Ovary (tissue), 9 donors: ENCODE results near the gene QRICH2. TPM values are rescaled to one million over a fixed set of nuclear protein-coding genes. Genes with fewer than 3 reads are reported as not detected.

ENCODE experiments used
- DNase-seq, 5 donors: peaks; one replicate each; pipeline ENCODE4 v3.0.0-alpha.2; 2019 to 2020
- H3K27ac ChIP-seq, 2 donors: fragments of 200-600 bp; one replicate each; pipeline versions ENCODE4 v1.5.1 to v1.8.0; 2019 to 2022
- H3K27me3 ChIP-seq: fragments of 200-600 bp; one replicate; pipeline ENCODE4 v1.8.0; 2022
- H3K36me3 ChIP-seq: fragments of 200-600 bp; sonication (generic); one replicate; pipeline ENCODE4 v1.5.1; 2019
- H3K4me1 ChIP-seq: one replicate; pipeline ENCODE4 v1.8.1; 2013; ENCODE audit warnings: mild to moderate bottlenecking, moderate library complexity; ENCODE audit not compliant: insufficient read depth
- H3K4me3 ChIP-seq: fragments of 200-600 bp; sonication (generic); one replicate; pipeline ENCODE4 v1.5.1; 2017
- H3K9me3 ChIP-seq, 2 donors: fragments of 200-600 bp in 1 of 2; sonication (generic) in 1 of 2; one replicate each; pipeline versions ENCODE4 v1.5.1 to v1.8.1; 2013 to 2019; ENCODE audit warnings: mild to moderate bottlenecking in 1 of 2, moderate library complexity in 1 of 2
- CTCF ChIP-seq, 3 donors: fragments of 450-650 bp in 2 of 3; fragments of 200-600 bp in 1 of 3; IDR thresholded peaks; one replicate each; pipeline versions ENCODE4 v1.5.1 to v1.8.0; 2016 to 2022; ENCODE audit warnings: antibody characterized with exemption in 3 of 3, mild to moderate bottlenecking in 1 of 3
- EP300 ChIP-seq: sonication (generic); formaldehyde crosslinking; IDR thresholded peaks from one replicate; pipeline ENCODE4 v1.6.1; 2017; ENCODE audit warnings: antibody characterized with exemption
- POLR2A ChIP-seq: fragments of 450-650 bp; IDR thresholded peaks from one replicate; pipeline ENCODE4 v1.6.1; 2017; ENCODE audit warnings: antibody characterized with exemption, mild to moderate bottlenecking, moderate library complexity
- WGBS, 3 donors: extraction: QIAGEN DNeasy Blood & Tissue Kit in 1 of 3; methylation state at CpG; one replicate each; pipeline versions ENCODE4 v1.1.5 to v1.1.7; 2013 to 2017; 5-methylcytosine and 5-hydroxymethylcytosine counted together
- intact Hi-C, 4 donors: fragments of 100-400 bp; cut with DNase I; formaldehyde crosslinking; loops; one replicate each; pipeline versions ENCODE4 v1.11.0 to v1.15.1; 2022 to 2023
- polyA plus RNA-seq, 2 donors: library from polyadenylated mRNA; stranded (reverse); fragments of 200-250 nt in 1 of 2; fragments of 350-450 nt in 1 of 2; fragmentation: Illumina TruSeq in 1 of 2; extraction: RNeasy Lipid Tissue Mini Kit (QIAGEN cat#74804) in 1 of 2; gene quantifications; one replicate each; pipeline ENCODE4 v1.2.3, GENCODE V29; 2013 to 2014
- total RNA-seq, 7 donors: library from RNA; depleted of rRNA in 2 of 7; stranded (reverse); fragments of >200 nt in 2 of 7; fragmentation: NEBNext Ultra II Directional in 3 of 7; extraction: Animal tissue kit (Norgen Biotek cat#: 25700) in 3 of 7; gene quantifications; one replicate each; pipeline versions ENCODE4 v1.1.0 to v1.2.4, GENCODE V29; 2016 to 2023
- donor health status: DM: no; HTN: no; CAD: no; lungs with moderate emphysema.
- donor health status: DM: no; HTN: no; CAD: no.
- donor health status: Bipolar disorder and iron deficiency.
- donor health status: DM: yes; HTN: yes; CAD: no.
- donor health status: DM: no; HTN: no; CAD: no.
- donor health status: DM: yes; HTN: yes; CAD: no.

QRICH2 gene
- total and polyA plus RNA-seq, 9 donors, result 0.42 to 3.8 (median 1.5) TPM

DNA sequence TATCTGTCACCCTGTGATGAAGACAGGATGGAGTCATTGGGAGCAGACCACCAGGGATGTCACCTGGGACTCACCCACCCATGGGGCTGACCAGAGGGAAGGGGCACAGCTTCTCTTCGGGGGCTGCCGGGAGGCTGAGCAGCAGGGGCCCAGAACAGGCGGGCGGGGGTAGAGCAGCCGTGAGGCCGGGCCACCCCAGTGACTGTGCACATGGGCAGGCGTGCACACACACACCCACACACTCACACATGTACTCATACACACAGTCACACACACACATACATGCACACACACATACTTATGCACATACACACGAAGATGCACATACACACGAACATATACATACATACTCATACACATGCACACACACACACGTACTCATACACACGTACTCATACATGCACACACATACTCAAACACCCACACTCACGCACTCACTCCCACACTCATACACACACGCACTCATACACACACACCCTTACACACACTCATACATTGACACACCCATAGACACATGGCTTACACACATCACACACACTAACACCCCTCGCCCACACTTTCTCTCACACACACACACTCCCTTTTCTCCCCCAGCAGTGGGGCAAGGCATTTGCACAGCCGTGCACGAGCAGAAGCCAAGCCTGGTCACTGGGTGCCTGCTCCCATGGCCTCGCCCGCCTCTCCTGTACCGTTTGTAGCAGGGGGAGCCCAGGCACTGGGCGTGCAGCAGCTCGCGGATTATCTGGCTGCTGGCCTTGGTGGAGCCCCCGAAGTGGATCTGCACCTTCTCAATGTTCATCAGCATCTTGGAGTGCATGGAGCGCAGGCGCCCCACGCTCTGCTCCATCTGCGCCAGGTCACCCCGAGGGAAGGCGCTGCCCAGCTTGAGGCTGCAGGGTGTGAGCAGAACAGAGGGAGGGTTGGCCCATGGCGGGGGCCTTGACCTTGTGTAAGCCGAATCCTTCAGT is 30.5 kb downstream of the QRICH2 start:
- Histone ChIP-seq H3K27me3 (no peaks in the 10 kb centered on the region), H3K36me3 (no peaks in the 10 kb centered on the region), H3K4me3 (no peak overlapping the region), H3K9me3 (no peaks in the 10 kb centered on the region), H3K4me1 (peaks cover 2% of the 10 kb centered on the region), H3K27ac (no peak overlapping the region)
- intact Hi-C loops, result loop anchor here (2.0 to 10.0 kb wide), 6 partner anchors 93 to 363 kb away; no protein-coding TSS in a partner anchor
- DNase-seq, result no peak
- 85 to 88% (median 85%) methylated on average over 30 to 31 of the region's 31 CpGs for WGBS, 3 donors
- TF ChIP-seq EP300 (no peak), POLR2A (no peak), CTCF (IDR thresholded peaks at IDR 0.05) (no peak)

DNA sequence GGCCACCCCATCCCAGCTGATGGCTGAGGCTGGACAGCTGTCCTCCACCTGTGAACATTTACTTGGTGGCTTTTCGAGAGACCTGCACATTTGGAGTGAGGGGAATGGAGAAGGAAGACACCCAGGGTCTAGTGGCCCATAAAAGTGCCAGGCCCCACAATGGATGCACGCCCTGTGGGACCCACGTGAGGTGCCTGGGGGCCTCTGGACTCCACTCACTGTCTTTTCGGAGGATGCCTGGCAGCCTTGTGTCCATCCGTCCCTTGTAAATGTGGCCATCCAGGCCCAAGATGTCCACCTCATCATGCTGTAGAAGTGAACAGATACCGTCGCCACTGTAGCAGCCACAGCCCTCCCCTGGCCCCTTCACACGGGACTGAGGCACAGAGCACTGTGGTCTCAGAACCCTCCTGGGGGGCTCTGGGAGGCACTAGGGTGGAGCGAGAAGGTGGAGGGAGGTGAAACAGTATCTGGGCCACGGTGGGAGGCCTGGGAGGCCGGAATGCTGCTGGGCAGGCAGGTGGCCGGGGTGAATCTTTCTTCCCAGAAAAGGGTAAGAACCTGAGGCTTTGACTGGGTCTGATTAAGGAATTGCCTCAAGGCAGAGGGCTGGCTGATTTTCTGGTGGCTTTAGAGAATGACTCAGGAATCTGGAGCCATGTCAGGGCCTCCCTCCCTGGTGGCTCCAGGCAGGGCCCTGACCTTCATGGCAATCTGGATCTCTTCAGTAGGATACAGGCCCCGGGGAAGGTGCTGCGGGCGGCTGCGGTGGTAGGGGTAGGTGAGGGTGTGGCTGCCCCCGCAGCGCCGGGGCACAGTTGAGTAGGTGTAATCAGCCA is 31.4 kb downstream of the QRICH2 start:
- peaks cover 6% of the 10 kb centered on the region for H3K4me1 ChIP-seq
- H3K27ac ChIP-seq, result no peak overlapping the region
- no peaks in the 10 kb centered on the region for H3K9me3 ChIP-seq
- 85 to 93% (median 88%) methylated on average over 19 of the region's 19 CpGs for WGBS, 3 donors
- no peaks in the 10 kb centered on the region for H3K27me3 ChIP-seq
- no peak for TF ChIP-seq CTCF (IDR thresholded peaks at IDR 0.05)
- no peak for TF ChIP-seq POLR2A
- TF ChIP-seq EP300, result no peak
- no peak overlapping the region for H3K4me3 ChIP-seq
- no peaks in the 10 kb centered on the region for H3K36me3 ChIP-seq
- no peak for DNase-seq
- intact Hi-C loops, result loop anchor here in 3 of 4 donors (5.0 to 10.0 kb wide), 5 partner anchors 92 to 362 kb away; no protein-coding TSS in a partner anchor

DNA sequence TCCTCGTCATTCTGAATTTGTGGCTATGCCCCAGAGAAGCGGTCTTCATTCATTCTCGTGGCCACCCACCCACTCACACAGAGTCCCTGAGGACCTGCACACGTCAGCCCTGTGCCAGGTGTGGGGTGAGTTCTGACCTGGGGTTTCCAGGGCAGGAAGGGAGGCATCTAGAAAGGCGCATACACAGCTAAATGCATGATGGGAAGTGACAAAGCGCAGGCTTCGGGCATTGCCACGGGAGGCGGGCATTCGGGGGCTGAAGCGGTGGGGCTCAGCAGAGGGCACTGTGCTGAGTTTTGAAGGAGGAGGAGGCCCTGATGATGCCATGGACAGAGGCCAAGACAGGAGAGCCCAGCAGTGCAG is 32.0 kb downstream of the QRICH2 start:
- H3K27ac ChIP-seq, result no peak overlapping the region
- 86 to 93% (median 89%) methylated on average over 11 of the region's 11 CpGs for WGBS, 3 donors

More for the DNA sequence above, 32.0 kb downstream of the QRICH2 start:
- TF ChIP-seq EP300 (no peak), POLR2A (no peak), CTCF (IDR thresholded peaks at IDR 0.05) (no peak)
- no peak for DNase-seq
- Histone ChIP-seq H3K9me3 (no peaks in the 10 kb centered on the region), H3K36me3 (no peaks in the 10 kb centered on the region), H3K4me3 (no peak overlapping the region), H3K4me1 (peaks cover 11% of the 10 kb centered on the region), H3K27me3 (no peaks in the 10 kb centered on the region)
- intact Hi-C loops, result loop anchor here in 3 of 4 donors (5.0 to 10.0 kb wide), 5 partner anchors 91 to 361 kb away; no protein-coding TSS in a partner anchor
